ENCODE data around the gene ASF1B.

Gene ASF1B

GRCh38 chr19:14138576-14139265 lies 2.3 kb upstream of the ASF1B start:
- no peak overlapping the region for H3K4me3 ChIP-seq (ENCODE audit: low read depth in 1 of 2, low read length in 1 of 2)
- peaks cover 46 to 52% of the 10 kb centered on the region in 2 experiments for H3K4me1 ChIP-seq (ENCODE audit: control insufficient read depth in 1 of 2, insufficient read depth in 1 of 2, low read depth in 1 of 2, low read length in 1 of 2)

GRCh38 chr19:14135985-14136508 lies 342 bp downstream of the ASF1B start:
- H3K27ac ChIP-seq, result peak overlapping the region; percentile 92
- no peaks in the 10 kb centered on the region for H3K36me3 ChIP-seq
- no peak for TF ChIP-seq CTCF (IDR thresholded peaks at IDR 0.05)
- peak overlapping the region; percentile 86 to 98 for H3K4me3 ChIP-seq (ENCODE audit: low read depth in 1 of 2, low read length in 1 of 2)
- H3K27me3 ChIP-seq, result no peaks in the 10 kb centered on the region
- no peaks in the 10 kb centered on the region for H3K9me3 ChIP-seq
- H3K4me1 ChIP-seq (ENCODE audit: control insufficient read depth in 1 of 2, insufficient read depth in 1 of 2, low read depth in 1 of 2, low read length in 1 of 2), result peaks cover 57 to 59% of the 10 kb centered on the region in 2 experiments

More at GRCh38 chr19:14138576-14139265, 2.3 kb upstream of the ASF1B start:
- H3K36me3 ChIP-seq, result no peaks in the 10 kb centered on the region
- peak overlapping the region; percentile 92 for H3K27ac ChIP-seq
- H3K9me3 ChIP-seq, result no peaks in the 10 kb centered on the region
- TF ChIP-seq CTCF (IDR thresholded peaks at IDR 0.05), result no peak
- H3K27me3 ChIP-seq, result no peaks in the 10 kb centered on the region

GRCh38 chr19:14135355-14135754 lies 1.0 kb downstream of the ASF1B start:
- Histone ChIP-seq H3K4me3 (ENCODE audit: low read depth in 1 of 2, low read length in 1 of 2) (peak overlapping the region; percentile 86 to 98), H3K4me1 (ENCODE audit: control insufficient read depth in 1 of 2, insufficient read depth in 1 of 2, low read depth in 1 of 2, low read length in 1 of 2) (peaks cover 64 to 65% of the 10 kb centered on the region in 2 experiments), H3K36me3 (no peaks in the 10 kb centered on the region), H3K9me3 (no peaks in the 10 kb centered on the region), H3K27me3 (no peaks in the 10 kb centered on the region), H3K27ac (peak overlapping the region; percentile 92)
- TF ChIP-seq CTCF (IDR thresholded peaks at IDR 0.05), result no peak

GRCh38 chr19:14127929-14128509 lies 8.4 kb downstream of the ASF1B start:
- Histone ChIP-seq H3K36me3 (peaks cover 13% of the 10 kb centered on the region), H3K27me3 (no peaks in the 10 kb centered on the region), H3K4me1 (ENCODE audit: control insufficient read depth in 1 of 2, insufficient read depth in 1 of 2, low read depth in 1 of 2, low read length in 1 of 2) (peaks cover 55 to 65% of the 10 kb centered on the region in 2 experiments), H3K4me3 (ENCODE audit: low read depth in 1 of 2, low read length in 1 of 2) (peak overlapping the region; percentile 53 to 54), H3K27ac (peak overlapping the region; percentile 90), H3K9me3 (no peaks in the 10 kb centered on the region)
- no peak for TF ChIP-seq CTCF (IDR thresholded peaks at IDR 0.05)

GRCh38 chr19:14127176-14127575 lies 9.2 kb downstream of the ASF1B start:
- Histone ChIP-seq H3K27ac (peak overlapping the region; percentile 90), H3K4me3 (ENCODE audit: low read depth in 1 of 2, low read length in 1 of 2) (peak overlapping the region; percentile 53 to 54), H3K9me3 (no peaks in the 10 kb centered on the region), H3K4me1 (ENCODE audit: control insufficient read depth in 1 of 2, insufficient read depth in 1 of 2, low read depth in 1 of 2, low read length in 1 of 2) (peaks cover 55 to 63% of the 10 kb centered on the region in 2 experiments), H3K27me3 (no peaks in the 10 kb centered on the region), H3K36me3 (peaks cover 17% of the 10 kb centered on the region)
- no peak for TF ChIP-seq CTCF (IDR thresholded peaks at IDR 0.05)
